ENCODE measurements around the gene RWDD4. TPM values are rescaled to one million over a fixed set of nuclear protein-coding genes. Genes with fewer than 3 reads are reported as not detected.

RWDD4 gene
- total and polyA plus RNA-seq, 2 of the 4 experiments (the other 2 are of a cell fraction), result 8.5 to 8.8 TPM

- Histone ChIP-seq H3K27me3 (ENCODE audit: control insufficient read depth, insufficient read depth, low read length) (no peaks in the 10 kb centered on the region), H3K36me3 (ENCODE audit: control insufficient read depth, insufficient read depth, low read length) (peaks cover 42% of the 10 kb centered on the region), H3K9me1 (ENCODE audit: insufficient read depth, low read length) (peaks cover 4% of the 10 kb centered on the region; the same call in 1 of the 2 replicates), H3K4me2 (ENCODE audit: low read depth, low read length) (no peak overlapping the region), H3K14ac (replicated peaks; ENCODE audit: low read depth, low read length) (no peak overlapping the region), H2AFZ (replicated peaks; ENCODE audit: low read length, poor library complexity) (no peak overlapping the region), H3K4me1 (ENCODE audit: control insufficient read depth, insufficient read depth, low read length) (no peaks in the 10 kb centered on the region), H3K56ac (ENCODE audit: extremely low read depth, insufficient read depth, low read length) (no peak overlapping the region), H3K9ac (ENCODE audit: low read depth, low read length) (no peak overlapping the region), H2BK5ac (ENCODE audit: low read depth, low read length, poor library complexity, severe bottlenecking) (no peak overlapping the region), H3K18ac (ENCODE audit: low read depth, low read length) (no peak overlapping the region), H4K5ac (ENCODE audit: low read depth, low read length) (no peak overlapping the region), H3K4ac (ENCODE audit: low read depth, low read length) (no peak overlapping the region), H2AK5ac (ENCODE audit: low read depth, low read length) (no peak overlapping the region), H3K9me3 (ENCODE audit: control insufficient read depth, insufficient read depth, low read length) (no peaks in the 10 kb centered on the region), H4K91ac (ENCODE audit: insufficient read depth, low read depth, low read length) (no peak overlapping the region), H2AK9ac (replicated peaks; ENCODE audit: low read depth, low read length, poor library complexity) (no peak overlapping the region), H2BK20ac (ENCODE audit: low read depth, low read length) (no peak overlapping the region), H3K27ac (ENCODE audit: insufficient read depth, low read length) (no peak overlapping the region), H2BK120ac (ENCODE audit: low read depth, low read length) (no peak overlapping the region), H4K8ac (ENCODE audit: low read depth in 2 of 2, low read length in 2 of 2) (no peak overlapping the region), H4K20me1 (ENCODE audit: insufficient read depth, low read length) (no peaks in the 10 kb centered on the region), H3K4me3 (ENCODE audit: insufficient read depth, low read depth, low read length) (no peak overlapping the region), H3K79me1 (ENCODE audit: low read depth in 1 of 2, low read length in 2 of 2) (no peaks in the 10 kb centered on the region), H3K23ac (ENCODE audit: low read depth, low read length) (no peak overlapping the region), H2BK15ac (ENCODE audit: low read depth, low read length) (no peak overlapping the region)
- no peak for DNase-seq
- ChIA-PET POLR2A (ENCODE audit: unreplicated experiment) (no interaction called here), CTCF (no interaction called here)
- dilution Hi-C loops (cut with HindIII; ENCODE audit: low sequenced_read_pairs, unreplicated experiment), result no loop called here
- intact Hi-C loops (cut with micrococcal nuclease), result no loop called here
- BruUV-seq (replicated peaks), result no TSS peak
- ATAC-seq (ENCODE audit: low read depth), result no peak
- in situ Hi-C loops (cut with MboI; ENCODE audit: low sequenced_read_pairs), result no loop called here
- TF ChIP-seq BHLHE40 (IDR thresholded peaks at IDR 0.05; ENCODE audit: low read depth, low read length) (no peak), RFX5 (IDR thresholded peaks at IDR 0.05; ENCODE audit: low read depth, low read length) (no peak), SMC3 (IDR thresholded peaks at IDR 0.05; ENCODE audit: low read depth, low read length) (no peak), ELK1 (IDR thresholded peaks at IDR 0.05; ENCODE audit: borderline replicate concordance, low read depth, low read length) (no peak), CHD1 (IDR thresholded peaks at IDR 0.05; ENCODE audit: low read depth, low read length) (no peak)
- TF ChIP-seq, protein P1, sequence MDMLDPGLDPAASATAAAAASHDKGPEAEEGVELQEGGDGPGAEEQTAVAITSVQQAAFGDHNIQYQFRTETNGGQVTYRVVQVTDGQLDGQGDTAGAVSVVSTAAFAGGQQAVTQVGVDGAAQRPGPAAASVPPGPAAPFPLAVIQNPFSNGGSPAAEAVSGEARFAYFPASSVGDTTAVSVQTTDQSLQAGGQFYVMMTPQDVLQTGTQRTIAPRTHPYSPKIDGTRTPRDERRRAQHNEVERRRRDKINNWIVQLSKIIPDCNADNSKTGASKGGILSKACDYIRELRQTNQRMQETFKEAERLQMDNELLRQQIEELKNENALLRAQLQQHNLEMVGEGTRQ (IDR thresholded peaks at IDR 0.05; ENCODE audit: low read depth, low read length), result no peak
Observed at GRCh38 chr4:183698909-183699308, 39.9 kb upstream of the RWDD4 start.
